Neural cell (in vitro differentiated cells): ENCODE measurements around the gene FBXO21.

Experiments used
- EZH2 ChIP-seq: fragments of 200-600, 300-800 bp; shearing (Covaris generic), sonication (generic); IDR thresholded peaks from 2 replicates; pipeline ENCODE4 v1.6.1; 2014; ENCODE audit warnings: antibody characterized with exemption, low read length, borderline replicate concordance, mild to moderate bottlenecking; ENCODE audit not compliant: insufficient read depth, poor library complexity, severe bottlenecking
- POLR2AphosphoS5 ChIP-seq: IDR thresholded peaks from 2 replicates; pipeline ENCODE4 v1.6.1; 2012
- RAD21 ChIP-seq: fragments of 450-650 bp; conservative IDR thresholded peaks from 2 replicates; pipeline ENCODE4 v1.6.1; 2014; ENCODE audit warnings: antibody characterized with exemption, mild to moderate bottlenecking, moderate library complexity
- TAF1 ChIP-seq: IDR thresholded peaks from 2 replicates; pipeline ENCODE4 v1.6.1; 2012; ENCODE audit warnings: low read depth

GRCh38 chr12:117134059-117134458, 56.2 kb downstream of the FBXO21 start:
- no peak for TF ChIP-seq POLR2AphosphoS5
- no peak for TF ChIP-seq EZH2
- TF ChIP-seq RAD21, result no peak
- no peak for TF ChIP-seq TAF1
